Transverse colon (tissue), 4 donors: ENCODE data around the gene STAT3. TPM values are rescaled to one million over a fixed set of nuclear protein-coding genes. Genes with fewer than 3 reads are reported as not detected.

Experiments
- DNase-seq: peaks from one replicate; pipeline ENCODE4 v3.0.0-alpha.2; 2019
- H3K27ac ChIP-seq, 4 donors: fragments of 200-600 bp; sonication (generic); 2 replicates each; pipeline ENCODE4 v1.5.1; 2016 to 2018; ENCODE audit warnings: inconsistent platforms in 4 of 4
- H3K27me3 ChIP-seq: fragments of 200-600 bp; sonication (generic); 2 replicates; pipeline ENCODE4 v1.5.1; 2017; ENCODE audit warnings: inconsistent platforms
- H3K36me3 ChIP-seq, 4 donors: fragments of 200-600 bp; sonication (generic); 2 replicates each; pipeline ENCODE4 v1.5.1; 2017 to 2019; ENCODE audit warnings: inconsistent platforms in 4 of 4
- H3K4me1 ChIP-seq, 4 donors: fragments of 200-600 bp; sonication (generic); 2 replicates each; pipeline ENCODE4 v1.5.1; 2017 to 2020; ENCODE audit warnings: inconsistent platforms in 4 of 4
- H3K4me3 ChIP-seq, 4 donors: fragments of 200-600 bp; sonication (generic); 1 replicate in 1 of 4; 2 replicates in 3 of 4; pipeline versions ENCODE4 v1.5.1 to v1.6.1; 2017 to 2019; ENCODE audit warnings: inconsistent platforms in 4 of 4
- H3K9me3 ChIP-seq, 2 donors: fragments of 200-600 bp; sonication (generic); 2 replicates each; pipeline ENCODE4 v1.5.1; 2017 to 2019; ENCODE audit warnings: inconsistent platforms in 2 of 2
- CTCF ChIP-seq, 5 experiments: fragments of 200-600 bp in 3 of 5; fragments of 450-650 bp in 2 of 5; sonication (generic) in 3 of 5; IDR thresholded peaks; 1 replicate in 2 of 5; 2 replicates in 3 of 5; pipeline ENCODE4 v1.5.1; 2016 to 2017; ENCODE audit warnings: antibody characterized with exemption in 5 of 5, inconsistent platforms in 3 of 5, mild to moderate bottlenecking in 2 of 5, moderate library complexity in 1 of 5
- EP300 ChIP-seq: sonication (generic); formaldehyde crosslinking; IDR thresholded peaks from one replicate; pipeline ENCODE4 v1.6.1; 2017; ENCODE audit warnings: antibody characterized with exemption, low read depth
- POLR2A ChIP-seq: fragments of 450-650 bp; IDR thresholded peaks from one replicate; pipeline ENCODE4 v1.6.1; 2016; ENCODE audit warnings: antibody characterized with exemption, mild to moderate bottlenecking, moderate library complexity
- POLR2AphosphoS5 ChIP-seq, 3 donors: sonication (generic); formaldehyde crosslinking; IDR thresholded peaks; one replicate each; pipeline ENCODE4 v1.6.1; 2016; ENCODE audit warnings: antibody characterized with exemption in 3 of 3
- WGBS, 2 donors: methylation state at CpG; one replicate each; pipeline ENCODE4 v1.1.5; 2018; ENCODE audit warnings: low coverage in 1 of 2; 5-methylcytosine and 5-hydroxymethylcytosine counted together
- in situ Hi-C, 4 donors: fragments of 200-750 bp; cut with MboI; loops; one replicate each; pipeline versions ENCODE4 v1.15.0 to v1.15.1; 2017; ENCODE audit warnings: low sequenced_read_pairs in 3 of 4, low pct_ligation_motif_present in 1 of 4, low pct_unique_long_range_greater_than_20kb in 1 of 4
- intact Hi-C: fragments of 100-400 bp; cut with DNase I; formaldehyde crosslinking; loops from one replicate; pipeline ENCODE4 v1.15.1; 2023; ENCODE audit warnings: low total_unique reads
- total RNA-seq, 4 donors: library from RNA; depleted of rRNA; stranded (reverse); fragments of >200 nt; gene quantifications; one replicate each; pipeline ENCODE4 v1.1.0, GENCODE V29; 2016

The STAT3 gene
- total RNA-seq, 4 donors from 2014 or later: 110 to 156 (median 130) TPM

GRCh38 chr17:42358434-42358833 lies 29.8 kb downstream of the STAT3 start:
- no peak for DNase-seq
- 69% methylated on average over 1 of the region's 1 CpG; no CpG with 5 or more reads in 1 of the 2 donors for WGBS, 2 donors
- H3K27ac ChIP-seq: no peak overlapping the region
- H3K36me3 ChIP-seq: no peaks in the 10 kb centered on the region
- in situ Hi-C loops: no loop called here
- intact Hi-C loops: loop anchor here (5.0 kb wide), 1 partner anchor 694 kb away; no protein-coding TSS in a partner anchor
- H3K27me3 ChIP-seq: no peaks in the 10 kb centered on the region
- H3K4me3 ChIP-seq: no peak overlapping the region
- H3K9me3 ChIP-seq: no peaks in the 10 kb centered on the region
- TF ChIP-seq POLR2A: no peak
- TF ChIP-seq POLR2AphosphoS5 (IDR thresholded peaks at IDR 0.05): no peak
- TF ChIP-seq EP300: no peak
- TF ChIP-seq CTCF (IDR thresholded peaks at IDR 0.05): no peak
- peaks cover 7 to 49% (median 26%) of the 10 kb centered on the region in 4 donors for H3K4me1 ChIP-seq

- Histone ChIP-seq H3K27ac (no peak overlapping the region), H3K9me3 (no peaks in the 10 kb centered on the region), H3K4me1 (peaks cover 0 to 27% (median 8%) of the 10 kb centered on the region in 4 donors), H3K4me3 (no peak overlapping the region), H3K27me3 (no peaks in the 10 kb centered on the region), H3K36me3 (no peaks in the 10 kb centered on the region)
- no peak for TF ChIP-seq EP300
- TF ChIP-seq POLR2AphosphoS5 (IDR thresholded peaks at IDR 0.05): no peak
- TF ChIP-seq POLR2A: no peak
- TF ChIP-seq CTCF (IDR thresholded peaks at IDR 0.05): no peak
- in situ Hi-C loops: no loop called here
- 60 to 73% methylated on average over 3 of the region's 3 CpGs for WGBS, 2 donors
- no peak for DNase-seq
- intact Hi-C loops: loop anchor here (5.0 kb wide), 1 partner anchor 697 kb away; no protein-coding TSS in a partner anchor
Measured at GRCh38 chr17:42354956-42355843, 33.0 kb downstream of the STAT3 start.

GRCh38 chr17:42348104-42348503 lies 40.1 kb downstream of the STAT3 start:
- H3K36me3 ChIP-seq: peaks cover 0 to 29% (median 13%) of the 10 kb centered on the region in 4 donors
- in situ Hi-C loops (loop anchor here in 1 of 4 donors (25.0 kb wide), 1 partner anchor 164 kb away; no protein-coding TSS in a partner anchor), intact Hi-C loops (no loop called here)
- 98 to 100% methylated on average over 2 to 3 of the region's 3 CpGs for WGBS, 2 donors
- H3K4me1 ChIP-seq: peaks cover 0 to 32% (median 16%) of the 10 kb centered on the region in 4 donors
- TF ChIP-seq CTCF (IDR thresholded peaks at IDR 0.05) (no peak), POLR2A (no peak), POLR2AphosphoS5 (IDR thresholded peaks at IDR 0.05) (no peak), EP300 (no peak)
- no peaks in the 10 kb centered on the region for H3K9me3 ChIP-seq
- peak overlapping the region; percentile 54 to 73 (median 62) for H3K27ac ChIP-seq
- H3K4me3 ChIP-seq: no peak overlapping the region
- DNase-seq: no peak
- no peaks in the 10 kb centered on the region for H3K27me3 ChIP-seq

- Histone ChIP-seq H3K4me1 (peaks cover 0 to 29% (median 16%) of the 10 kb centered on the region in 4 donors), H3K27ac (peak overlapping the region; percentile 54 to 73 (median 62)), H3K9me3 (no peaks in the 10 kb centered on the region), H3K27me3 (no peaks in the 10 kb centered on the region), H3K36me3 (peaks cover 0 to 29% (median 13%) of the 10 kb centered on the region in 4 donors), H3K4me3 (no peak overlapping the region)
- intact Hi-C loops: no loop called here
- TF ChIP-seq POLR2AphosphoS5 (IDR thresholded peaks at IDR 0.05) (peak in 1 of 3 donors; percentile 2), POLR2A (no peak)
- in situ Hi-C loops: loop anchor here in 1 of 4 donors (25.0 kb wide), 1 partner anchor 165 kb away; no protein-coding TSS in a partner anchor
- no peak for DNase-seq
- WGBS, 2 donors: 79 to 100% methylated on average over 2 to 3 of the region's 3 CpGs
Measured at GRCh38 chr17:42347606-42348005, 40.6 kb downstream of the STAT3 start.
